Measurements from ENCODE around the gene KANSL3.
"Not testable (repeated sequence)": the region's sequence is repeated elsewhere in the genome, so short reads cannot be mapped to it uniquely, and the experiment has no call there.

Gene KANSL3

GRCh38 chr2:96555146-96555610 lies 82.9 kb downstream of the KANSL3 start:
- TF ChIP-seq ISL1 (CRISPR knock-in tag; IDR thresholded peaks at IDR 0.05) (no peak), TCF4 (CRISPR knock-in tag; IDR thresholded peaks at IDR 0.05; ENCODE audit: borderline replicate concordance) (no peak), TSHZ2 (CRISPR knock-in tag; IDR thresholded peaks at IDR 0.05) (no peak), CSRNP3 (CRISPR knock-in tag; IDR thresholded peaks at IDR 0.05) (no peak), ZC3H10 (CRISPR knock-in tag; IDR thresholded peaks at IDR 0.05) (no peak), CSDC2 (CRISPR knock-in tag; IDR thresholded peaks at IDR 0.05) (no peak), ZNF8 (CRISPR knock-in tag; IDR thresholded peaks at IDR 0.05) (no peak), CREB5 (CRISPR knock-in tag; IDR thresholded peaks at IDR 0.05; ENCODE audit: low read depth) (no peak), POU6F1 (CRISPR knock-in tag; IDR thresholded peaks at IDR 0.05; ENCODE audit: borderline replicate concordance, low read depth) (no peak), ESRRG (CRISPR knock-in tag; IDR thresholded peaks at IDR 0.05) (no peak), ARNTL (CRISPR knock-in tag; IDR thresholded peaks at IDR 0.05; ENCODE audit: borderline replicate concordance, low read depth) (no peak), PATZ1 (CRISPR knock-in tag; IDR thresholded peaks at IDR 0.05; ENCODE audit: borderline replicate concordance) (no peak), SNAI2 (CRISPR knock-in tag; IDR thresholded peaks at IDR 0.05) (no peak), TOX (CRISPR knock-in tag; IDR thresholded peaks at IDR 0.05; ENCODE audit: borderline replicate concordance) (no peak), ZNF70 (CRISPR knock-in tag; IDR thresholded peaks at IDR 0.05) (no peak), ZFP30 (CRISPR knock-in tag; IDR thresholded peaks at IDR 0.05) (no peak), BACH2 (CRISPR knock-in tag; IDR thresholded peaks at IDR 0.05; ENCODE audit: borderline replicate concordance) (no peak), RARB (CRISPR knock-in tag; IDR thresholded peaks at IDR 0.05) (no peak), PPARA (CRISPR knock-in tag; IDR thresholded peaks at IDR 0.05; ENCODE audit: borderline replicate concordance) (no peak), OSR1 (CRISPR knock-in tag; IDR thresholded peaks at IDR 0.05) (no peak)
- ATAC-seq = no peak

GRCh38 chr2:96554293-96555145 lies 83.6 kb downstream of the KANSL3 start:
- peak; percentile 87 for ATAC-seq
- TF ChIP-seq ZC3H10 (CRISPR knock-in tag; IDR thresholded peaks at IDR 0.05) (no peak), ZFP30 (CRISPR knock-in tag; IDR thresholded peaks at IDR 0.05) (no peak; the same call in 1 of the 2 replicates), RARB (CRISPR knock-in tag; IDR thresholded peaks at IDR 0.05) (no peak)

- ATAC-seq = not testable (repeated sequence)
Observed at GRCh38 chr2:96553957-96554292, 84.2 kb downstream of the KANSL3 start.
